IPS DF 4.7 (cell line): ENCODE measurements around the gene PI16.

Experiments used
- DNase-seq: peaks from one replicate; pipeline ENCODE4 v3.0.0-alpha.2; 2013; ENCODE audit warnings: low spot score; ENCODE audit errors: extremely low read depth

The PI16 gene

DNA sequence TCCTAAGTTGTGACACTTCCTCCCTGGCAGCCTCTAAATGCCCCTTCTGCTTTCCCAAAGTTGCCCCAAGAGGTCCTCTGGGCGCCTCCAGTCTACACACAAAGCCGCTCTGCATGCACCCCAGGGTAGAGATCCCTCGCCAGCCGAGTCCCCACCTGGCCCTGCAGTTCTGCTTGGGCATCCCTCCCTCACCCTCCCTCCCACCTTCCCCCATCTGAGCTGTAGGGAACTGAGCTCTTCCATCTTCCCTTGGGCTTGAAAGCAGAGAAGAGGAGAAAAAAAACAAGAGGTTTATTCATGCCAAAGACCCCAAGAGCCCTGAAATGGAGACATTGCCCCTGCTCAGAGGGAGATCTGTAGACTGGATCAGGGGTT, 45.2 kb downstream of the PI16 start:
- DNase-seq: no peak

DNA sequence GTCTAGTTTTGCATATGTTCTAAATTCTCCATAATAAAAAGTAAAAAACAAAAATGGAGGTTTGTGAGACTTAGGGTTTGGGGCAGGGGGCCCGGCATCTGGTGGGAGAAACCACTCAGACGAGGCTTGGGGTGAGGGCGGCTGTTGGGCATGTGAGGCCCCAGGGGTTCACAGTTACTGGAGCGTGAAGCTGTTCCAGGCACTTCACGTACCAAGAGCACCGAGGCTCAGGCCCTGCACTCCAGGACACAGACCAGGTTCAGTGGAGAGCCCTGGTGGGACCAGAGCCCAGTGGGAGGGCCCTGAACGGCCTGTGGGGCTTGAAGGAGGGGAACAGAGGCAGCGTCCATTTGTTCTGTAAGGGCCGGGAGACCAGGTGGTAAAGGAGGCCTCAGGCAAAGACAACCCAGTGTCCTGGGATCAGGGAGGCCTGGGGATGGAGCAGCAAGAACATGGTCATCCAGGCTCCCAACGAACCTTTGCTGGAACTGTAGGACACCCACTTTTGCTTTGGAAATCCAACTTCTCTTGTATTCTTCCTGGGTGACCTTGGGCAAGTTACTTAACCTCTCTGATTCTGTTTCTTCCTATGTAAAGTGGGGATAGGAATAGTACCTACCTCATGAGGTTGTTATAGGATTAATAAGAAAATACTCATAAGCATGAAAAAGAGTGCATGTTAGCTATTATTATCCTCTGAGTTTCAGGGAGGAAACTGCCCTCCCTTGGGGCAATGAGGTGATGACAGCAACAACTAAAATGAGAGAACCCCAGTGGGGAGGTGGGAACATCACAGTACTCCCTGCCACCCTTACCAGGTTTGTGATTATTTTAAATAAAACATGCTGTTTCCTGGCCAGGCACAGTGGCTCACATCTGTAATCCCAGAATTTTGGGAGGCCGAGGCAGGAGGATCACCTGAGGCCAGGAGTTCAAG, 49.8 kb downstream of the PI16 start:
- no peak for DNase-seq

DNA sequence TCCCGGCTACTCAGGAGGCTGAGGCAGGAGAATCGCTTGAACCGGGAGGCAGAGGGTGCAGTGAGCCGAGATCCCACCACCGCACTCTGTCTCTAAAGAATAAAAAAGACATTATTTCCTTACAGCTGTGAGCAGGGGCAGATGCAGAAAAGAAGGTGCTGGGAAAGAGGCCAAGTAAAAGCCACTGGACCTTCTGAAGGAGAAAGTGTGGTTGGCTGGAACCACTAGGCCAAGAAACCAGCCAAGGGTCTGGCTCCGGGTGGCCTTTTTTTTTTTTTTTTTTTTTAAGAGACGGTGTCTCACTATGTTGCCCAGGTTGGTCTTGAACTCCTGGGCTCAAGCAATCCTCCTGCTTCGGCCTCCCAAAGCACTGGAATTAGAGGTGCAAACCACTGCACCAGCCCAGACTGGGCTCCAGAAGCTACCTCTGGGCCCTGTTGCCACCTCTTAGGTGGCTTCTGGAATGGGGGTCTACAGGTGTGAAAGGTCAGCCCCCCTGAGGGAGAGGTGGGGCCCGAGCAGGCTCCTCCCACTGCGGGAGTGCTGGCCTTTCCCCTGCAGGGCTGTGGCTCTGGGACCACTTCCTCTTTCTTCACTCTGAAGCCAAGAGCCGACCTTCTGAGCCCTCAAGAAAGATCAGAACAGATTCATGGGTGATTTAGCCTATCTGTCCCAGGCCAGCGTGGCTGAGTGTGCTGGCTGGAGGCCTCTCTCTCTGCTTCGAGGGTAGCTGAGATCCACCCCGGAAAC, 50.7 kb downstream of the PI16 start, which contains the start of gene FGD2:
FGD2 (plus strand) TSS at position 595 of the 750 bp plus-strand sequence. CDS start 163 bp downstream, outside the sequence.
- no peak for DNase-seq

DNA sequence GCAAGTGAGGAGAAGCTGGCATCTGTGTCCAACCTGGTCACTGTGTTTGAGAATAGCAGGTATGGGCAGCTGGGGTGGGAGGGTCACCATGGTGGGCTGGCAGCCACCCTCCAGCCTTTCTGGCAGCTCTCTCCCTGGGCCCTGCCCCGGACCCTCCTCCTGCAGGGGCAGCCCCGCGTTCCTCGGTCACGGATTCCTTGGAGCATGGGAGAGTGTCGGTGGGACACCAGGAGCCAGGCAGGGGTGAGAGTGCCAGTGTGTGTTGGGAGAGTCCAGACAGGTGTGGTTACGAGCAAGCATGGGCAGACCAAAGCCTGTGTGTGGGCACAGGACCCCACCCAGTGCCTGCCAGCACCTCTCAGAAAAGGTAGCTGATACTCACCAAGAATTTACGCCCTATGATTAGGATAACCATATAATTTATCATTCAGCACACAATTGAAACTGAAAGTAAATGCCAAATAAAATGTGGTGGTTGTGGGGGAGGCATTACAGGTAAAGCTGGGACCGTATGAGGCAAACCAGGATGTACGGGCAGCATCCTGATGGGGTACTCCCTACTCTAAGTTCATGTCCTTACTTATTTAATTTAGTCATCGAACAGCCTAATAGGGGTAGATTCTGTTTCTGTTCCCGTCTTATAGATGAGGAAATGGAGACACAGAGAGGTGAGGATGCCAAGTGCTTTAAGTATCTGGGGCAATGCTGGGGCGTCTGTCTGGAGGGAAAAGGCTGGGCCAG, 51.5 kb downstream of the PI16 start:
- DNase-seq: no peak

DNA sequence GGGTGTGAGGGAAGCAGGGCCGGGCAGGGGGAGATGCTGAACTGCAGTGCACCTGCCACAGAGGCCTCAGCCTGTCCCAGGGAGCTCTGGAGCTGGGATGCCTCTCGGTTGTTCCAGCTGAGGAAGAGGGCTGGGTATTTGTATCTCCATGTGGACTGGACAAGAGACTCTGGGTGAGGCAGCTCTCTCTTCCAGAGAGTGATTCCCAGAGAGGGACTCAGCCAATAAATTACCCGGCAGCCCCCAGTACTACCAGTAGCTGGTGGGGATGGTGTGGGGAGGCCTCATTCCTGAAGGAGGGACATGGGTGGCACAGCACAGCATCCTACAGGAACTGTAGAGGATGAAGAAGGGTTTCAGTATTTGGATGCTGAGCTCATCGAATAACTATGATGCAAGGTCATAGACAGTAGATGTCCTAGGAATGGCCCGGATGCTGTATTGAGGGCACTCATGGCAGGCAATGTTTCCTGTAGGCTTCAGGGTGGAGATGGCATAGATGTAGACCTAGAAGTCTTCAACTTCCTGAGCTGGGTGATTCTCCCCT, 52.3 kb downstream of the PI16 start:
- no peak for DNase-seq

DNA sequence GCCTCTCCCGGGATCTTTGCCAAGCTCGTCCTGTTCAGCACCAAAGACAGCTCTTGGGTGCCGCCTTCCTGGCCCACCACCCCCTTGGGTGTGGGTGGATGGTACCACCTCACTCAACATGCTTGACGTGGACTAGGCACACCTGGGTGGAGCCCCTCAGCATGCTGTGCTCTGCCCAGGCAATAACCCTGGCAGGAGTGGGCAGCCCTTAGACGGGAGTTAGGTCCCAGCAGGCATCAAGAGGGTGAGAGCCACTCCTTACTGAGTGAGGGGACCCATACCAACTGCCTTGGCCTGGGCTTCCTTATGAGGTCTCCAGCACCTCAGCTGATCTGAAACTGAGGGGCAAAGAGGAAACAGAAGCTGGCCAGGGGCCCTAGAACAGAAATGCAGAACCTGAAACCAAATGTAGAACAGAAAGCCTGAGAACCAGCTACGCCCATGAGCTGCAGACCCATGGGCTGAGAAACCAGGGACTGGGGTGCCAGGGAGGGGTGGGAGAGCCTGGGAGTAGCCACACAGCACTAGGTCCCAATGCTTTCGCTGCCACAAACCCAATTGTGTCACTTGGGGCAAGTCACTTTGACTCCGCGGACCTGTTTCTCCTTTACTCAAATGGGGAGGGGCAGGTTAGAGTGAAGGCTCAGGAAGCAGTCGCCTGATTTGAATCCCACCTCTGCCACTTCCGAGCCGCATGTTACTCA, 53.0 kb downstream of the PI16 start:
- DNase-seq: no peak

DNA sequence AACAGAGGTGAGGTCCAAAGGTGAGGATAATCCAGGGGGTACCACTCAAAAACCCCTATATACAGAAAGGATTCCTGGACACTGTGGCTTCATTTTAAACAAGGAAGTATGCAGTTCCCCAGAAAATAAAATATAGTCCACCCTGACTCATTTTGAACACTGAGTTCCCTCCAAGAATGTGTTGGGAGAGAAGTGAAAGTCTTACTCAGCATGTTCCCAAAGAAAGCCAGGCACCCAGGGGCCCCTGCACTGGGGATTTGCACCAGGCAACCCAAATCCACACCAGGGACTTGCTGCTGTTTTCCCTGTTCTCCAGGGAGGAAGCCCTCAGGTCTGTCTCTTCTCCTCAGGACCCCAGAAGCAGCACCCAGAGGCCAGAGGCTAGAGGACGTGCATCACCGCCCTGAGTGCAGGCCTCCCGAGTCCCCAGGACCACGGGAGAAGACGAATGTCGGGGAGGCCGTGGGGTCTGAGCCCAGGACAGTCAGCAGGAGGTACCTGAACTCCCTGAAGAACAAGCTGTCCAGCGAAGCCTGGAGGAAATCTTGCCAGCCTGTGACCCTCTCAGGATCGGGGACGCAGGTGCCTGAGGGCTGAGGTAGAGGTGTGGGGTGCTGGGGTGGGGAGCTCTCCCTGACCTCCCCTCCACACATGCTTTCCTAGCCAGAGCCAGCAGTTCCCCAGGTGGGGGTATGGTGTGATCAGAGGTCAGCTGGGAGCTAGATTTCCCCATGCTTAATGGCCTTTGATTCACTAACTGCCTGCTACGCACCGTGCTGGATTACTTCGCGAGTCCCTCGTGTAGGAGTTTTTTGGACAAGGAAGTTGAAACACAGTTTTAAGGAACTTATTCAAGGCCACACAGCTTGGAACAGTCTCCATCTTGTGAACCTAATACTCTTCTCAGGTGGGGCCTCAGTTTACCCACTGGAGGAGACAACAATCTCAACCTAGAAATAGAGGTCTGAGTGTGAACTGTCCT, 54.2 kb downstream of the PI16 start:
- no peak for DNase-seq

DNA sequence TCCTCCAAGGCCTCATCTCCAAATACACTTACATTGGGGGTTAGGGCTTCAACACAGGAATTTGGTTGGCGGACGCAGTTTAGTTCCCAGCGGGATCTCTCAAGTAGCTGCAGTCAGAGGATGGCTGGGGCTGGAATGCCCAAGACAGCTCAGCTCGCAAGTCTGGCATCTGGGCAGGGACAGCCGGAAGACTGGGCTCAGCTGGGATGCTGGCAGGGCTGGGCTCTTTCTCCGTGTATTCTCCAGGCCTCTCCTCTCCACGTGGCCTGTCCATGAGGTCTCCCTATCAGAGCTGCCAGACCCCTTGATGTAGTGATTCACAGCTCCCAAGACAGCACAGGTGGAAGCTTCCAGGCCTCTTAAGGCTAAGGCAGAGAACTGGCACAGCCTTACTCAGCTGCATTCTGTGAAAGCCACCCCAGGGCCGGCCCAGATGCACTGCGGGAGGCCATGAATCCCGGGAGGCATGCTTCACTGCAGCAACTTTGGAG, 55.9 kb downstream of the PI16 start:
- DNase-seq: no peak

DNA sequence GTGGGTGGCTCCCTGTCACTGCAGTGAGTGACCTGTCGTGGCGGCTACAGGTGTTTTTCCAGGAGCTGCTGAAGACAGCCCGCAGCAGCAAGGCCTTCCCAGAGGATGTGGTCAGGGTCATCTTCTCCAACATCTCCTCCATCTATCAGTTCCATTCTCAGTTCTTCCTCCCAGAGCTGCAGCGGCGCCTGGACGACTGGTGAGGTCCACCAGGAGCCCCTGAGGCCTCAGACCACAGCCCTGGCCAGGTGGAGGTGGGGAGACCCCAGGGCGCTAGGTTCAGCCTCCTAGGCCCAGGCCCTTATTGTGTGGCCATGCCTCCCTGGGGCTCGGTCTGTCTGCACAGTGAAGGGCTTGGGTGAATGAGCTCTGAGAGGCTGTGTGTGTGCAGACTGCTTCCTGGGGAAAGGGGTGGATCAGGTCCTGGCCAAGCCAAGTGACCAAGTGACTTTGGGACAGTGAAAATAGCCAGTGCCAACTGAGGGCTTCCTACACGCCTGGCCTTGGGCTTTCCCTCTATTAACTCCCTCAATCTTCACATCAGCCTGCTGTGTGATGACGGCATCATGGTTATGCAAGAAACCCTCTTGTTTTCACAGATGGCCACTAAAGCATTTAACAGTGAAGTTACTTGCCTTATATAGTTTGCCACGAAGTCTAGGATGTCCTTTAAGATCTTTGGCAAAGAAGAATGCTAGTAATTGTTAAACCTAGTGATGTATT, 57.3 kb downstream of the PI16 start:
- no peak for DNase-seq

DNA sequence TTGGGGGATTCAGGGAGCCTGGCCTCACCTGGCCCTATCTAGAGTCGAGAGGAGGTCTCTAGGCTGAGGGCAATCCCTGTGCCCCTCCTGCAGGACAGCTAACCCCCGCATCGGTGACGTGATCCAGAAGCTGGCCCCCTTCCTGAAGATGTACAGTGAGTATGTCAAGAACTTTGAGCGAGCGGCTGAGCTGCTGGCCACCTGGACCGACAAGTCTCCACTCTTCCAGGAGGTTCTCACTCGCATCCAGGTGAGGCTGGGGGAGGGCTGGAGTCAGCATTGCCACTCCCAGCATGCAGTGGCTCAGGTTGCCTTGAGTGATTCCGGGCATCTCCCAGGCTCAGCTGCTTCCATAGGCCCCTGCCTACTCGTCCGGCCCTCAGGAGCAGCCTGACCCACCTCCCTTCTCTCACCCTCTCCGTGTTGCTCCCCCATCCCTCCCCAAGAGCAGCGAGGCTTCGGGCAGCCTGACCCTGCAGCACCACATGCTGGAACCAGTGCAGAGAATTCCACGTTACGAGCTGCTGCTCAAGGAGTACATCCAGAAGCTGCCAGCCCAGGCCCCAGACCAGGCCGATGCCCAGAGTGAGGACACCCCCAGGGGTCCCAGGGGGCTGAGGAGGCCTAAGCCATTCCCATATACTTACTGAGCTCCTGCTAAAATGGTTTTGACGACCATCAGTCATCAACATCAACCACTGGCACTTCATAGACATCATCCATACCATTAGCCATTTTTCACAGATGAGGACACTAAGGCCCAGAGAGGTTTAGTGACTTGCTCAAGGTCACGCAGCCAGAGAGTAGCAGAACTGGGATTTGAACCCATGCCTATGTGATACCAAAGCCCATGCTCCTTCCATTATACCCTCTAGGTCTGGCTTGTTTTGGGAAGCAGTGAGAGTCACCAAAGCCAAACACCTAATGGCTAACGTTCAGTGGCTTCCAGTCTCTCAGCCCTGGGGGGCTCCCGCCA, 59.3 kb downstream of the PI16 start:
- no peak for DNase-seq
